GM11168 (cell line): Measurements from ENCODE around the gene KAZN.

ENCODE experiments used
- in situ Hi-C: fragments of 300-500 bp; cut with MboI; formaldehyde crosslinking; loops from one replicate; pipeline ENCODE4 v1.12.0; 2022; ENCODE audit warnings: low sequenced_read_pairs; ENCODE audit not compliant: unreplicated experiment

The KAZN gene

GRCh38 chr1:14887044-14887566 is 288.6 kb downstream of the KAZN start:
- in situ Hi-C loops = no loop called here

GRCh38 chr1:14887764-14888350 is 289.4 kb downstream of the KAZN start:
- in situ Hi-C loops = no loop called here

- in situ Hi-C loops = no loop called here
These were observed 289.9 kb downstream of the KAZN start for GRCh38 chr1:14888374-14888773.

GRCh38 chr1:14889825-14890440 is 291.4 kb downstream of the KAZN start:
- in situ Hi-C loops = no loop called here

- in situ Hi-C loops = no loop called here
These were observed 293.5 kb downstream of the KAZN start for GRCh38 chr1:14891991-14892390.

GRCh38 chr1:14894811-14895560 is 296.5 kb downstream of the KAZN start:
- in situ Hi-C loops = no loop called here

- in situ Hi-C loops = no loop called here
These were observed 297.2 kb downstream of the KAZN start for GRCh38 chr1:14895727-14896126.

GRCh38 chr1:14896381-14897079 is 298.0 kb downstream of the KAZN start:
- in situ Hi-C loops = no loop called here

GRCh38 chr1:14897080-14897449 is 298.6 kb downstream of the KAZN start:
- in situ Hi-C loops = no loop called here

GRCh38 chr1:14897547-14897946 is 299.1 kb downstream of the KAZN start:
- in situ Hi-C loops = no loop called here

- in situ Hi-C loops = no loop called here
These were observed 299.6 kb downstream of the KAZN start for GRCh38 chr1:14897997-14898645.

GRCh38 chr1:14899686-14900085 is 301.2 kb downstream of the KAZN start:
- in situ Hi-C loops = no loop called here

GRCh38 chr1:14901371-14901954 is 303.0 kb downstream of the KAZN start:
- in situ Hi-C loops = no loop called here

- in situ Hi-C loops = no loop called here
These were observed 305.4 kb downstream of the KAZN start for GRCh38 chr1:14903922-14904321.

- in situ Hi-C loops = no loop called here
These were observed 308.2 kb downstream of the KAZN start for GRCh38 chr1:14906665-14907064.

- in situ Hi-C loops = no loop called here
These were observed 308.9 kb downstream of the KAZN start for GRCh38 chr1:14907416-14907815.

GRCh38 chr1:14909273-14909672 is 310.8 kb downstream of the KAZN start:
- in situ Hi-C loops = no loop called here

GRCh38 chr1:14909920-14910460 is 311.5 kb downstream of the KAZN start:
- in situ Hi-C loops = no loop called here

- in situ Hi-C loops = no loop called here
These were observed 312.7 kb downstream of the KAZN start for GRCh38 chr1:14910984-14911721.
